DOHH2 (cell line): Measurements from ENCODE around the gene ZNF573.

Experiments
- EZH2phosphoT487 ChIP-seq: fragments of 200-600 bp; sonication (generic); IDR thresholded peaks from 2 replicates; pipeline ENCODE4 v1.6.1; 2017; ENCODE audit warnings: borderline replicate concordance, mild to moderate bottlenecking, antibody characterized with exemption, low read length, moderate library complexity, mixed read lengths
- TF ChIP-seq, protein P1 (sequence below): fragments of 200-600 bp; sonication (generic); IDR thresholded peaks from one replicate; pipeline ENCODE4 v1.5.1; 2014; ENCODE audit warnings: antibody characterized with exemption, mild to moderate bottlenecking, low read depth, low read length; ENCODE audit not compliant: poor library complexity, severe bottlenecking

- TF ChIP-seq, protein P1, sequence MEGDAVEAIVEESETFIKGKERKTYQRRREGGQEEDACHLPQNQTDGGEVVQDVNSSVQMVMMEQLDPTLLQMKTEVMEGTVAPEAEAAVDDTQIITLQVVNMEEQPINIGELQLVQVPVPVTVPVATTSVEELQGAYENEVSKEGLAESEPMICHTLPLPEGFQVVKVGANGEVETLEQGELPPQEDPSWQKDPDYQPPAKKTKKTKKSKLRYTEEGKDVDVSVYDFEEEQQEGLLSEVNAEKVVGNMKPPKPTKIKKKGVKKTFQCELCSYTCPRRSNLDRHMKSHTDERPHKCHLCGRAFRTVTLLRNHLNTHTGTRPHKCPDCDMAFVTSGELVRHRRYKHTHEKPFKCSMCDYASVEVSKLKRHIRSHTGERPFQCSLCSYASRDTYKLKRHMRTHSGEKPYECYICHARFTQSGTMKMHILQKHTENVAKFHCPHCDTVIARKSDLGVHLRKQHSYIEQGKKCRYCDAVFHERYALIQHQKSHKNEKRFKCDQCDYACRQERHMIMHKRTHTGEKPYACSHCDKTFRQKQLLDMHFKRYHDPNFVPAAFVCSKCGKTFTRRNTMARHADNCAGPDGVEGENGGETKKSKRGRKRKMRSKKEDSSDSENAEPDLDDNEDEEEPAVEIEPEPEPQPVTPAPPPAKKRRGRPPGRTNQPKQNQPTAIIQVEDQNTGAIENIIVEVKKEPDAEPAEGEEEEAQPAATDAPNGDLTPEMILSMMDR: no peak
- no peak for TF ChIP-seq EZH2phosphoT487
Observed at GRCh38 chr19:37809366-37809765, 30.0 kb upstream of the ZNF573 start.
